ENCODE results near the gene AFF3. TPM values are rescaled to one million over a fixed set of nuclear protein-coding genes. Genes with fewer than 3 reads are reported as not detected.

AFF3 gene
- total and polyA plus RNA-seq, 8 donors = 1.4 to 78.8 (median 14.7) TPM

- intact Hi-C loops (cut with DNase I; ENCODE audit: low total_unique reads) = loop anchor here (10.0 kb wide), 1 partner anchor 419 kb away; no protein-coding TSS in a partner anchor
These were observed 316.8 kb downstream of the AFF3 start for GRCh38 chr2:99825630-99826029.

GRCh38 chr2:99824758-99825157, 317.6 kb downstream of the AFF3 start:
- no peaks in the 10 kb centered on the region for H3K9me3 ChIP-seq
- H3K27ac ChIP-seq = no peak overlapping the region
- no peak overlapping the region for H3K4me3 ChIP-seq
- 83 to 88% (median 85%) methylated on average over 6 of the region's 6 CpGs for WGBS, 5 donors
- intact Hi-C loops (cut with DNase I; ENCODE audit: low total_unique reads) = loop anchor here (10.0 kb wide), 1 partner anchor 420 kb away; no protein-coding TSS in a partner anchor
- no peak for TF ChIP-seq POLR2A (IDR thresholded peaks at IDR 0.05)
- no peak for TF ChIP-seq CTCF (IDR thresholded peaks at IDR 0.05)
- no peak for TF ChIP-seq POLR2AphosphoS5 (IDR thresholded peaks at IDR 0.05)
- no peak for TF ChIP-seq EP300 (IDR thresholded peaks at IDR 0.05)
- H3K4me1 ChIP-seq = no peaks in the 10 kb centered on the region
- peaks cover 0 to 9% (median 0%) of the 10 kb centered on the region in 4 donors for H3K36me3 ChIP-seq
- no peak for DNase-seq
- H3K27me3 ChIP-seq = no peaks in the 10 kb centered on the region

More at GRCh38 chr2:99825630-99826029, 316.8 kb downstream of the AFF3 start:
- no peak overlapping the region for H3K4me3 ChIP-seq
- no peaks in the 10 kb centered on the region for H3K4me1 ChIP-seq
- H3K27ac ChIP-seq = no peak overlapping the region
- no peaks in the 10 kb centered on the region for H3K27me3 ChIP-seq
- DNase-seq = no peak
- TF ChIP-seq EP300 (IDR thresholded peaks at IDR 0.05) (no peak), POLR2AphosphoS5 (IDR thresholded peaks at IDR 0.05) (no peak), CTCF (IDR thresholded peaks at IDR 0.05) (no peak), POLR2A (IDR thresholded peaks at IDR 0.05) (no peak)
- H3K9me3 ChIP-seq = no peaks in the 10 kb centered on the region
- H3K36me3 ChIP-seq = peaks cover 0 to 13% (median 0%) of the 10 kb centered on the region in 4 donors

GRCh38 chr2:99822474-99823207, 319.7 kb downstream of the AFF3 start:
- WGBS, 5 donors = 63 to 82% (median 75%) methylated on average over 9 of the region's 9 CpGs
- Histone ChIP-seq H3K27ac (no peak overlapping the region), H3K4me3 (no peak overlapping the region), H3K4me1 (no peaks in the 10 kb centered on the region), H3K27me3 (no peaks in the 10 kb centered on the region), H3K9me3 (no peaks in the 10 kb centered on the region), H3K36me3 (peaks cover 0 to 9% (median 0%) of the 10 kb centered on the region in 4 donors)
- TF ChIP-seq POLR2A (IDR thresholded peaks at IDR 0.05) (no peak), POLR2AphosphoS5 (IDR thresholded peaks at IDR 0.05) (no peak), EP300 (IDR thresholded peaks at IDR 0.05) (no peak), CTCF (IDR thresholded peaks at IDR 0.05) (no peak)
- no peak for DNase-seq
- intact Hi-C loops (cut with DNase I; ENCODE audit: low total_unique reads) = loop anchor here (10.0 kb wide), 1 partner anchor 422 kb away; no protein-coding TSS in a partner anchor

GRCh38 chr2:99821984-99822383, 320.4 kb downstream of the AFF3 start:
- H3K27me3 ChIP-seq = no peaks in the 10 kb centered on the region
- no peaks in the 10 kb centered on the region for H3K4me1 ChIP-seq
- no peak for DNase-seq
- no peak overlapping the region for H3K27ac ChIP-seq
- no peaks in the 10 kb centered on the region for H3K9me3 ChIP-seq
- intact Hi-C loops (cut with DNase I; ENCODE audit: low total_unique reads) = loop anchor here (10.0 kb wide), 1 partner anchor 423 kb away; no protein-coding TSS in a partner anchor
- H3K4me3 ChIP-seq = no peak overlapping the region
- peaks cover 0 to 5% (median 0%) of the 10 kb centered on the region in 4 donors for H3K36me3 ChIP-seq
- TF ChIP-seq POLR2A (IDR thresholded peaks at IDR 0.05) (no peak), POLR2AphosphoS5 (IDR thresholded peaks at IDR 0.05) (no peak), EP300 (IDR thresholded peaks at IDR 0.05) (no peak), CTCF (IDR thresholded peaks at IDR 0.05) (no peak)
- 91 to 95% (median 94%) methylated on average over 6 of the region's 6 CpGs for WGBS, 5 donors

Data from stomach (tissue), 9 donors.